NK-92 (cell line): Measurements from ENCODE around the gene NDUFS6.

Experiments used
- DNase-seq: peaks from one replicate; lab custom pipeline; 2025; ENCODE audit not compliant: unreplicated experiment; lab: John Stamatoyannopoulos, UW

NDUFS6 gene

GRCh38 chr5:1801222-1801966, at the start of gene NDUFS6:
NDUFS6 (plus strand) TSS chr5:1801407; CDS start chr5:1801418, 11 bp downstream.
- no peak for DNase-seq

- DNase-seq = no peak
These were observed 49.1 kb upstream of the NDUFS6 start for GRCh38 chr5:1751864-1752822.

DNA sequence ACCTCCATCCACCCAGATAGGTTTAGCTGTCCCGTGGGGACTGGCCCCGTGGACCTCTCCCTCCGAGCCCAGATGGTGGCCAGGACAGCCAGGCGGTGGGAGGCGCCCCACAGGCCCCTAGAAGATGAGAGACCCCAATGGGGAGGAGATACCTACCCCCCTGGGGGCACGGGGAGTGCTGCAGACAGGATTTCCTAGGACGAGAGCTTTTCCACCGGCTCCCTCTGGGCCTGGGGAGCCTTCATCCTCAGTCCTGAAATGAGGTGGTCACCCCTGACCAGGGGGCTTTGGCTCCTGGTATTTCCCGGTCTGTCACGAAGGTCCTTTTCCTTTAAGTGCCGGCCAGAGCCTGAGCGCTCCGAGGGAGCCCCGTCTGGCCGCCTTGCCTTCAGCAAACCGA, 48.3 kb upstream of the NDUFS6 start:
- no peak for DNase-seq

- no peak for DNase-seq
These were observed 47.7 kb upstream of the NDUFS6 start for GRCh38 chr5:1753490-1753889.

DNA sequence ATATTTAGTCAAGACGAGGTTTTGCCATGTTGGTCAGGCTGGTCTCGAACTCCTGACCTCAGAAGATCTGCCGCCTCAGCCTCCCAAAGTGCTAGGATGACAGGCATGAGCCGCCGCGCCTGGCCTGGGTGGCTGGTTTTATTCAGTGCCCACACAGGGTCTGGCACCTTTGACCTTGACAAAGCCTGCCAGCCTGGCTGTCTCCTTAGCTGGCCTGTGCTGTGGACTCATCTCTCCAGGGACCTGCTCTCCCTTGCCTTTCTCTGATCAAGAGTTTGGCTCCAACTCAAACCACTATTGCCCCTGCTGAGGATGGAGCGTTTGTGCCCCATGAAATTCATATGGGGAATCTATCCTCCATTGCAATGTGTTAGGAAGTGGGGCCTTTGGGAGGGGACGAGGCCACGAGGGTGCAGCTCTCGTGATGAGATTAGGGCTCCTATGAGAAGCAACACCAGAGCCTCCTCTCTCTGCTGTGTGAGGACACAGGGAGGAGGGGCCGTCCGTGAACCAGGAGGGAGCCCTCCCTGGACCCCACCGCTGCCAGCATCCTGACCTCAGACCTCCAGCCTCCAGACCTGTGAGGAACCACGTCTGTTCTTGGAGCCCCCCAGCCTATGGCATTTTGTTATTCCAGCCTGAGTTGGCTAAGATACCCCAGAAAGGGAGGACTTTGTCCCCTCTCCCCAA, 46.5 kb upstream of the NDUFS6 start:
- DNase-seq = no peak

DNA sequence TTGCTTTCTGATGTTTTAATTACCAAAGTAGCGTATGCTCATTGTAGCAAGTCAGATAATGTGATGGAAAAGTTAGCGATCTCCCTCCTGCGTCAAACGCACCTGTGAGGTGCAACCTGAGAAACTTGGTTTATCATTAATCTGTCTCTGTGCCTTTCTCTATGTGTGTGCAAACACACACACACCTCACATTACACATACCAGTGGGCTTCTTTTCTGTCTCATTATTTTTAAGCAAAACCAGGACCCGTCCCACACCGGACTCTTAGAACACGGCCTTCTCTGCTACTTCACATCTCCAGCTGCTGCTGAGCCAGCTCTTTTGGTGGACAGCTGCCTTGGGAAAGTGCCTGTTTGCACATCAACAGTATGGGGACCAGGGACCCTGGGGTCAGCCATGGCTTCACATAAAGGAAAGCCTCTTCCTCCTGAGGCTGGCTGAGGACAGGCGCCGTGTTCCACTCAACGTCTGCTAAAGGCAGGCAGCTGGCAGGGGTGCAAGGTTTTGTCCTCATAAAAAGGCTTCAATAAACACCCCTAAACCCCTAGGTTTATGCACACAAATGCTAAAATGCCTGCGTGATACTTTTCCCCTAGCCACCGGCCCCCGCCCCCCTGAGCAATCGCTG, 45.8 kb upstream of the NDUFS6 start:
- DNase-seq = no peak

GRCh38 chr5:1756481-1756880, 44.7 kb upstream of the NDUFS6 start:
- no peak for DNase-seq

- DNase-seq = no peak
These were observed 43.7 kb upstream of the NDUFS6 start for GRCh38 chr5:1757511-1757910.

DNA sequence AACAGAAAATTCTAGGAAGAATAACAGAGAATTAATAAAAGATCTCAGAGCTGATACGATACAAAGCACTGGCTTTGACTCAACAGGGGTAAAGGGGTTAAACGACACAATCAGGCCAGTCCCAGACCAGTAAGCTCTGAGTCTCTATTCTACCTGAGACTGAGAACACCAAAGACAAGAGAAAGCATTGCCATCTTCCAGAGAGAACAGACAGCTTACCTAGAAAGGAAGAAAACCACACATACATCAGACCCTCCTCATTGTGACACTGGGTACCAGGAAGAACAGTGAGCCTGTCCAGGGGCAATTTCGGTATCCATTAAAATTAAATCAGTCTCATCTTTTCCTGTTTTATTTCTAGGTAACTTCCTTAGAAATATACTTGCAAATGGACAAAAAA, 42.6 kb upstream of the NDUFS6 start:
- DNase-seq = no peak

GRCh38 chr5:1759378-1759970, 41.7 kb upstream of the NDUFS6 start:
- DNase-seq = no peak

DNA sequence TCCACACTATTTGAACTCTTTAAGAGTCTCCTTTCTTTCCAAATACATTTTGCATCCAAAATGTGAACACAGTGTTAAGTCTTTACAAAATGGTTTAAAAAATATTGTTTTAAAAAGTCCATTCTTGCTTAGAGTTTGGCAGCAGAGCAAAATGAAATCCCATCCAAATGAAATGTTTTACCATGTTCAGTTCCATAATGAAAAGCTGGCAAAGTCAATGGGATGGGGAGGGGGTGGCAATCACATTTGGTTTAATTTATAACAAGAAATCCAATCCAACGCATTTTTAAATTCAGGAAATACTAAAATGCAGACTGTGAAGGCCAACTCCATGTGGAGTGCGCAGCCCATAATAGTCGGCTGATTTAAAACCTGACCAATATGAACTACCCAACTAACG, 41.0 kb upstream of the NDUFS6 start:
- DNase-seq = no peak

DNA sequence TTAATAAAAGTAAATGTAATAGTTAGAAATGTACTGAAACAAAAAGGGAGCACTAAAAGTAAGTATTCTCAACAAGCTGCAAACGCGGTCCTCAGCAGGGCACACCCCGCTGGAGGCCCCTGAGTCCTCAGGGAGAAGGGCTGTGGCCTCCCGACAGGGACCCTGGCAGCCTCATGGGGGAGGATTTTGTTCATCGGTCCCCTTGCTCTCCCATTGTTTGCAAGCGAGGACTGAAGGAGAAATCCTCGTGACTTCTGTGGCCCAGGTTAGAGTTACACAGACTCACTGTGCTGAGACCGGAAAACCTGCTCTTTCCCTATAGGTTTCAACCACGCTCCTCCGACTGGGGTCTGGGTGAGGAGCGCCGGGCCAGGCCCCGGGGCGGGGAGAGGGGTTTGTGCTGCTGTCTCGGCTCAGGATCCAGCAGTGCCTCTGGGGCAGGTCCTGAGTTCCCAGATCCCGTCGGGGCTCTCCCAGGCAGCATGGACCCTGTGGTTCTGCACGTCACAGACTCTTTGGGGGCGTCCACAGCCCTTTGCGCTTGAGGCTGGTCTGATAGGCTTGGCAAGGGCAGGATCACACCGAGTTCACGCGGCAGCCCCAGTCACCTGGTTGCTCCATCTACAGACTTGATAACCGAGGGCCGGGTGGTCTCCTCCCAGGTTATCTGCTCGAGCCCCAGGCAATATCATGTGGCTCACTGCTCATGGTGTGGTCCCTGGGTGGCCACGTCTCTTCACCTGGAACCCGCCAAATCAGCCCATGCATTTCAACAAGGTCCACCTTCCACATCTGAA, 40.4 kb upstream of the NDUFS6 start:
- no peak for DNase-seq

DNA sequence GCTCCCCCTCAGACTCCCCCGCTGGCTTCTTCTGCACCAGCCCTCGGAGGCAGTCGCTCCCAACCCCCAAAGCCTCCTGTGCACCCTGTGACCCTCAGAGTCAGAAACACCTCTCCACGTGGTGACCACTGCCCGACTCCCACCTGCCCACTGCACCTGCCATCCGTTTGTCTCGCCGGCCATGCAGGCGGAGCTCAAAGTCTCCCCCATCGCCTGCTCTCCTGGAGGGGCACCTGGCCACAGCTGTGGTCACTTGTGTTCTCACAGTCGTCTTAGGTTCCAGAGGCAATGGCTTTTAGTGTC, 39.8 kb upstream of the NDUFS6 start:
- no peak for DNase-seq

GRCh38 chr5:1762121-1762882, 38.9 kb upstream of the NDUFS6 start:
- no peak for DNase-seq

GRCh38 chr5:1762883-1763547, 38.2 kb upstream of the NDUFS6 start:
- DNase-seq = no peak

DNA sequence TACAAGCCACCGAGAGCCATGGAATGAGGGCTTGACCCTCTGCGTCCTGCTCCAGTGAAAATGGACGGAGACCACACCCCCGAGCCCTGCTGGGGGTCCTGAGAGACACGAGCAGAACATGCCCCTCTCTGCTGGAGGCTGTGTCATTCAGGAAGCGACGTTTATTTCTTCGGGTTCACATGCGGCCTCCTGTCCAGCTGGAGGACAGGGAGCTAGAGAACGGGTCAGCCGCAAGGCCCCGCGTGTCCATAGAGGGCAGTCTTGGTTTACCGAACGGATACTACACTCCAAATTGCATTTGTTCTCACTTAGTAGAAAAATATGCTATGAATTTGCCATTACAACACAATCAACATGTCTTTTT, 37.7 kb upstream of the NDUFS6 start:
- no peak for DNase-seq

- DNase-seq = no peak
These were observed 37.1 kb upstream of the NDUFS6 start for GRCh38 chr5:1763960-1764605.

DNA sequence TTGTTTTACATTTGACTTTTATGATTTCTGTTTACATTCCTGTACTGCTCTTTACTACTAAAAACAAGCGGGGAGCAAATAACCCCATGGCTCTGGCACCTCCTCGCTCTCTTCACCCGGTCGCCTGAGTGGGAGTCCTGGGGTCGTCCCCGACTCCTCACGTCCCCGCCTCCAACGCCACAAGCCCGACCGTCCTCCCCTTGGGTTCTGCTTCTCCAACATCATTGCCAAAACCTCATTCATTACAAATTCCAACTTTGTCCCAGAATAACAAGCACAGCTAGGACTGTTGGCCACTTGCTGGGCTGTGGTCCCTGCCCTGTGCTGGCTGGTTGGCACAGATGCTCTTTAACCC, 36.6 kb upstream of the NDUFS6 start:
- DNase-seq = no peak
